ENCODE data around the gene LILRA6.
"Not testable (repeated sequence)": the region's sequence is repeated elsewhere in the genome, so short reads cannot be mapped to it uniquely, and the experiment has no call there.

LILRA6 gene

DNA sequence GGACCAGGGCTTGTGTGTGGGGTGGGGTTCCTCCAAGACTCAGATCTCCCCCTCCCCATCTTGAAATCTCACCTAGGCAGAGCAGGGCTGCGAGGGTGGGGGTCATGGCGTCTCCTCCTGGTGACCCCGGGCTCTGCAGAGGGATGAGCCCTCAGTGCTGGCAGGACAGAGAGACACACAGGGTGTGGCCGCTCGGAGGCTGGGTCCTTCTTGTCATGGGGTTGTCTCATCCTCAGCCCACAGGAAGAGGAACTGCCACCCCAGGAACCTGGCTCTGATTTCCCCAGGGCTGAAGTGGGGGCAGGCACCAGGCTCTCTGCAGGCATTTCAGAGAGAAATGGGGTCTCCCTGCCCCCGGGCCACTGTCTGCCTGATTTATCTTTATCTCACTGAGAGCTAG is at the start of gene LILRA6:
LILRA6 (minus strand) TSS at position 145 of the 400 bp plus-strand sequence.
- not testable (repeated sequence) for DNase-seq (ENCODE audit: extremely low read depth, low read depth)

DNA sequence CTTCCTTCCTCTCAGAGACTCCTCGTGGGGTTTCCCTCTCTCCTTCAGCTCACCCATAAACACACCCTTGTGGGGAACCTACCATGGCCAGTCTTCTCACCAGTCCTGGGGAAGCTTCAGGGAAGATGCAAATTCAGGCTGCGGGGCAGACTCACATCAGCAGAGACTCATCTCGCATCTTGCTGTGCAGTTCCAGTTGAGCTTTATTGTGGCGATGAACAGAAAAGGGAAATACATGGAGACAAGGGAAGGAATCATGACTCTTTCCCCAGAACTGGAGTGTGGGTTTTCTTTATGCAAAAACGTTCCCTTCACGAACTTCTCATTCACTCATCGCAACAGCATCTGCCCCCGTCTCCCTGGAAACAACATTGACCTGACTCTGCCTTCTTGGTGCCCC is 46.6 kb upstream of the LILRA6 start:
- DNase-seq (ENCODE audit: extremely low read depth, low read depth), result not testable (repeated sequence)

DNA sequence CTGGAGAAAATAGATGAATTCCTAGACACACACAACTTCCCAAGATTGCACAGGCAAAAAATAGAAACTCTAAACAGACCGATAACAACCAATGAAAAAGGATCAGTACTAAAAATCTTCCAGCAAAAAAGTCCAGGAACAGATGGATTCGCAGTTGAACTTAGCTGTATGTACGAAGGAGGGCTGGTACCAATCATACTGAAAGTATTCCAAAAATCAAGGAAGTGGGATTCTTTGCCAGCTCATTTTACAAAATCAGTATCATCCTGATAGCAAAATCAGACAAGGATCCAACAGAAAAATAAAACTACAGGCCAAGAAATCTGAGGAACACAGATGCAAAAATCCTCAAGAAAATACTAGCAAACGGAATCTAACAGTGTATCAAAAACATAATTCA is 44.9 kb upstream of the LILRA6 start:
- peak; percentile 2 for DNase-seq (ENCODE audit: extremely low read depth, low read depth)

DNA sequence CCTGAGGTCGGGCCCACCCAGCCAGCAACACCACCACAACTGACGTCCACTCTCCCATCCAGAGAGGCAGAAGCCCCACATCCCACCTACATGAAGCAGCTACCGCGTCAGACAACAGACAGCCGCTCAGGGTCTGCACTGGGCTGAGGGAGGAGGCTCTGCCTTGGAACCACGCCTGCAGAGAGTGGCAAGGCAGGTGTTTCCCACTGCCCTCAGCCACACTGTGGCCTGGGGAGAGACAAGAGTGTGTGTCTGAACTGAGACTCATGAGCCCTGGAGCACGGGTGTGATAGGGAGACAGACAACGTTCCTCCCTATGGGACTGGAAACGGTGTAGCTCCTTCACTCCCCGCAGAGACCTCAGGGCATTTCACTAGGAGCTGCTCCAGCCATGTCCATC is 43.7 kb upstream of the LILRA6 start:
- DNase-seq (ENCODE audit: extremely low read depth, low read depth), result not testable (repeated sequence)

More for the DNA sequence above, 44.9 kb upstream of the LILRA6 start:
- TF ChIP-seq, protein P1, sequence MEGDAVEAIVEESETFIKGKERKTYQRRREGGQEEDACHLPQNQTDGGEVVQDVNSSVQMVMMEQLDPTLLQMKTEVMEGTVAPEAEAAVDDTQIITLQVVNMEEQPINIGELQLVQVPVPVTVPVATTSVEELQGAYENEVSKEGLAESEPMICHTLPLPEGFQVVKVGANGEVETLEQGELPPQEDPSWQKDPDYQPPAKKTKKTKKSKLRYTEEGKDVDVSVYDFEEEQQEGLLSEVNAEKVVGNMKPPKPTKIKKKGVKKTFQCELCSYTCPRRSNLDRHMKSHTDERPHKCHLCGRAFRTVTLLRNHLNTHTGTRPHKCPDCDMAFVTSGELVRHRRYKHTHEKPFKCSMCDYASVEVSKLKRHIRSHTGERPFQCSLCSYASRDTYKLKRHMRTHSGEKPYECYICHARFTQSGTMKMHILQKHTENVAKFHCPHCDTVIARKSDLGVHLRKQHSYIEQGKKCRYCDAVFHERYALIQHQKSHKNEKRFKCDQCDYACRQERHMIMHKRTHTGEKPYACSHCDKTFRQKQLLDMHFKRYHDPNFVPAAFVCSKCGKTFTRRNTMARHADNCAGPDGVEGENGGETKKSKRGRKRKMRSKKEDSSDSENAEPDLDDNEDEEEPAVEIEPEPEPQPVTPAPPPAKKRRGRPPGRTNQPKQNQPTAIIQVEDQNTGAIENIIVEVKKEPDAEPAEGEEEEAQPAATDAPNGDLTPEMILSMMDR (IDR thresholded peaks at IDR 0.05; ENCODE audit: low read depth, low read length), result no peak

DNA sequence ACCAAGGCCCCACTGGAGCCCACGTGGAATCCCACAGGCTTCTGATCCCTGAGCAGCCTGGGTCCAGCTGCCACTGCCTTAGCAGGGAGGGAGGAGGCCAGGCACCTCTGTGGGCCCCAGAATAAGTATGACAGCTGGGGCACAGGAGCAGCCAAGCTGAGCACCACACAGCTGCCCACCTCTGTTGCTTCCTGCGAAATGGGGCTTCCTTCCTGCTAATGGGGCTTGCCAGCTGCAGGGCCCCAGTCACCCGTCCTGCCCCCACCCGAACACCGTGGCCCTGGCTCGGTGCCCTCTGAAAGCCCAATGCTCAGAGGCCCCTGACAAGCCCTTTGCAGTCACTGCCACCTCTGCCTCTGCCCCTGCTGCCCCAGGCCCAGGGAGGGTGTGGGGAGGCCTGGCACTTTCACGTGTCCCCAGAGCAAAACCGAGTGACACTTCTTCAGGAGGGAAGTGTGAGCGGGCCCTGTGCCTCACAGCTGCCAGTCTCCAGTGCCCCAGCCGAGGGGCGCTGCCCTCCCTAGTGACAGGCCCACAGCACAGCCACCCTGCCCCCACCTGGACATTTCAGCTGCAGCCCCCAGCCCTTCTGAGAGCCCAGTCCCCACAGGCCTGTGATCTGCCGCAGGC is 43.0 kb upstream of the LILRA6 start:
- DNase-seq (ENCODE audit: extremely low read depth, low read depth), result not testable (repeated sequence)

DNA sequence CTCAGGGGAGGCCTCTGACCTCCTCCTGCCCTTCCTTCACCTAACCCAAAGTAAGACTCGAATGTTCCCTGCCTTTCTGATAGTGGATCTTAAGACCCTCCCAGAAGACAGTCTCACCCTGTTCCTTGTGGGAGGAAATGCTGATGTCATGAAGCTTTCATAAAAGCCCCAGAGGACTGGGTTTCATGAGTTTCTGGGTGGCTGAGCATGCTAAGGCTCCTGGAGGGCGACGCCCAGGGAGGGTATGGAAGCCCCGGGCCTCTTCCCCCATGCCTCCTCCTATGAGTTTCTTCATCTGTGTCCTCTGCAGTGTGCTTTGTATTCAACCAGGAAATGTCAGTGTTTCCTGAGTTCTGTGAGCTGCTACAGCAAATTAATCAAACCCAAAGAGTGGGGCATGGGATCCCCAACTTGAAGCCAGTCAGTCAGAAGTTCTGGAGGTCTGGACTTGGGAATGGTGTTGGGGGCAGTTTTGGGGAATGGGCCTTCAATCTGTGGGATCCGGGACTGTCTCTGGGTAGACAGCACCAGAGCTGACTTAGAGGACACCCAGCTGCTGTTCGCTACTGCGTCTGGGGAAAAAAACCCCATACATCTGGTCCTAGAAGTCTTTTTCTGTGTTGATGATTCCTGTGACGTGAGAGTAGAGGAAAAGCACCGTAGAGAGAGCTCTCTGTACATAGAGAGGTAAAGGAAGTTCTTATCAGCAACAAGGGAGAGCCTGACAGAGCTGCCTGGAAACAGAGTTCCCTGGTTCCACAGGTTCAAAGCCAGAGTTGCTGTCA is 40.3 kb upstream of the LILRA6 start:
- TF ChIP-seq, protein P1 (IDR thresholded peaks at IDR 0.05; ENCODE audit: low read depth, low read length), result no peak
- DNase-seq (ENCODE audit: extremely low read depth, low read depth), result no peak

DNA sequence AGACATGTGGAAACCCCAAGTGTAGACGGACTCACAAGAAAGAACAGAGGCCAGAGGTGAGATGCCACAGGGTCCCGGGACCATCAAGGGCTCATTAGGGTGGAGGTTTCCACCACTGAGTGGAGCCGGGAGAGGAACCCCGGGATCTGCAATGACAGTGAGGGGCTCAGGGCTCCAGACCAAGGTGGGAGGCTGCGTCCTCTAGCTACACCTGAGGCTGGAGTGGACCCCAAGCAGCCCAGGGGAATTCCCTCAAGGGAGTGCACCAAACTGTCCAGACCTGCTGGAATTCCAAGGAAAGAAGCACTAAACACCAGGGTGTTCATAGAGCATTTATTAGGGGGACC is 39.1 kb upstream of the LILRA6 start:
- DNase-seq (ENCODE audit: extremely low read depth, low read depth), result not testable (repeated sequence)

DNA sequence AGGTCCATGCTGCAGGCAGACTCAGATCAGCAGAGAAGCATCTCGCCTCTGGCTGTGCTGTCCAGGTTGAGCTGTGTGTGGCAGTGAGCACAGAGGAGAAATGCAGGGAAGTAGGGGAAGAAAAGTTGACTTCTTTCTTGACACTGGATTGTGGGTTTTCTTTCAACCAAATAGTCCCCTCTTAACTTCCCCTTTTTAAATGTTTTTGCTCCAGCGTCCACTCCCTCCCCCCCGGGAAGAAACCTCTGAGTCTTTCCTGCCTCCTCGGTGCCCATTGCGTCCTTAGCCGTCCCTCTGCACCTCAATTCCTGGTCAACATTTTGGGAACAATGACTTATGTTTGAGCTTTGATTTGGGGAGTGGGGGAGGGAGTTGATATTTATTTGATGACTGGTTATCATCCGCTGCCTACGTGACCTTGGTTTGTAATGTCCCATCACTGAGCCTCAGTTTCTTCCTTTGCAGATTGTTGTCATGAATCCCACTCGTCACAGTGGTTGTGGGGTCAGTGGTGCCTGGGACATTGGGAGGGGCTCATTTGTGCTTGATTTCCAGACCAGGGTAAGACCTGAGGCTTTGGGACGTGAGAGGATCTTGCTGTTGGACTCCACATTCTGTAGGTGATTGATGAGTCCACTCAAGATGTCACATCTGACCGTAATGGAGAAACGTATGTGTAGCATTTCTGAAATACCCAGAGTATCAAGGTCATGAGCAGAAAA is 38.6 kb upstream of the LILRA6 start, which contains the start of gene LILRB2:
LILRB2 (minus strand) TSS at position 104 of the 722 bp plus-strand sequence. CDS start 614 bp downstream, outside the sequence.
- no peak for DNase-seq (ENCODE audit: extremely low read depth, low read depth)
- TF ChIP-seq, protein P1 (IDR thresholded peaks at IDR 0.05; ENCODE audit: low read depth, low read length), result no peak

DNA sequence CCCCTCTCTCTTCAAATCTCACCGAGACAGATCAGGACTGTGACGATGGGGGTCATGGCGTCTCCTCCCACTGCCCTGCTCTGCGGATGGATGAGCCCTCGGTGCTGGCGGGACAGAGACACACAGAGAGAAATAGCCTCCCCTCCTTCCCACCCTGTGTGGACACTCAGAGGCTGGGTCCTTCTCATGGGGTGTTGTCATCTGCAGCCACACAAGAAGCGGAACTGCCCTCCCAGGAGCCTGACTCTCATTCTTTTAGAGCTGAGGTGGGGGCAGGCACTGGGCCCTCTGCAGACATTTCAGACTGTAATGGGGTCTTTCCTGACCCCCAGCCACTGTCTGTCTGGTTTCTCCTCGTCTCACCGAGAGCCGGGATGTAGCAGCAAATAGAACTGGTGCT is 37.9 kb upstream of the LILRA6 start:
- DNase-seq (ENCODE audit: extremely low read depth, low read depth), result not testable (repeated sequence)

DNA sequence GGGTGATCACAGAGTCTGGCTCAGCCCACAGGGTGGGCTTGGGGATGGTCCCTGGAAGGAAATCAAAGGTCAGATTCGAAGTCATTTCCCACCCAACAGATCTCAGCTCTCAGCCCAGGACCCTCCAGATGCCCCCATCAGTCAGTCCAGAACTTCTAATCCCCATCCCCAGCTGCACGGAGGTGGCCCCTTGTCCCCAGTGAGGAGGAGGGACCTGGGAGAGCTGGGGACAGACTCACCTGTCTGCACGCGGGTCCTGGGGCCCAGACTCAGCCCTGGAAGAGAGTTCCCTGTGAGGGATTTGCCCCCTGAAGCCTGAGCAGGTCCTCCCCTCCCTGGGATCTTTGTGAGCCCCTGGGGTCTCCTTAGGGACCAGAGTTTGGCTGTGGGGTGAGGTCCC is 37.4 kb upstream of the LILRA6 start:
- DNase-seq (ENCODE audit: extremely low read depth, low read depth), result not testable (repeated sequence)

DNA sequence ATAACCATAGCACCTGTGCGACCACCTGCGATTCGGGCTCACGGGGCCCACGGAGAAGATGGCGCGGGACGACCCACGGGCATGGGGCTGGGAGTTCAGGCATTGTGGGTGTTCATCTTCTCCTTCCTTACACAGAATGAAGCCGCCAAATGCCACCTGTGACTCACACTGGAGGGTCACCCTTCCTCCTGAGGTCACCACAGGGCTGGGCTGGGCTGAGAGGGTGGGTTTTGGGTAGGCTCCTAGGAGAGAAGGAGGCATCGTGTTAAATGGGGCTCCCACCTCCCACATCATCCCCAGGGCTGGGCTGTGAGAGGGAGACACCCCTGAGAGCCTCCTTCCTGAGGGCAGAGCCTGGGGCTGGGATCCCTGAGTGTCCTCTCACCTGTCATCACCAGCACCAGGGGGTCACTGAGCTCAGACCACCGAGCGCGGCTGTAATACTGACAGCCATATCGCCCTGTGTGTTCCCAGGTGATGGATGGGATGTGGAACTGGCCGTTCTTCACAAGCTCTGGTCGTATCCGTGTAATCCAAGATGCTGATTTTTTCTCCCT is 36.9 kb upstream of the LILRA6 start:
- DNase-seq (ENCODE audit: extremely low read depth, low read depth), result no peak
- TF ChIP-seq, protein P1 (IDR thresholded peaks at IDR 0.05; ENCODE audit: low read depth, low read length), result no peak

DNA sequence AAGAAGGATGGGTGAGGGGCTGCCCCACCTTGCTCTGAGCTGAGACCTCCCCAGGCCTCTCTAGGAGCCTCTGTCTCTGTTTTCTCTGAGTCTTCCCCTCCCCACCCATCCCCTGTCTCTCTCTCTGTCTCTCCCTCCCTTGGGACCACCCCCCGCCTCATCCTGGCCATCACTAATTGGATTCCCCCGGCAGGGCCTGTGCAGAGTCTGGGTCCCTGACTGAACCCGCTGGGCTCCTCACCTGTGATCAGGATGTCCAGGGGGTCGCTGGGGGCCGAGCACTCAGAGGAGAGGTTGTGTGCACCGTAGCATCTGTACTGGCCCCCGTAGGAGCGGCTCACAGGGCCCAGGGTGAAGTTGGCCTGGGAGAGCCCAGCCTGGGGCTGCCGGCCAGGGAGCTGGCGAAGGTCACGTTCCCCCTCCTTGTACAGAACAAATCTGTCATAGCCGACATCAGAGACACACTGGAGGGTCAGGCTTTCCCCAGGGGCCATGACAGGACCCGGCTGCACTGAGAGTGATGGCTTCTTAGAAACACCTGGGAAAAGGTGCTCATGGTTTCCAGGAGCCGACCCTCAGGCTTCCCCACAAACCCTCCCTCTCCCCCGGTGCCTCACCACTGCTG is 36.1 kb upstream of the LILRA6 start:
- DNase-seq (ENCODE audit: extremely low read depth, low read depth), result not testable (repeated sequence)

DNA sequence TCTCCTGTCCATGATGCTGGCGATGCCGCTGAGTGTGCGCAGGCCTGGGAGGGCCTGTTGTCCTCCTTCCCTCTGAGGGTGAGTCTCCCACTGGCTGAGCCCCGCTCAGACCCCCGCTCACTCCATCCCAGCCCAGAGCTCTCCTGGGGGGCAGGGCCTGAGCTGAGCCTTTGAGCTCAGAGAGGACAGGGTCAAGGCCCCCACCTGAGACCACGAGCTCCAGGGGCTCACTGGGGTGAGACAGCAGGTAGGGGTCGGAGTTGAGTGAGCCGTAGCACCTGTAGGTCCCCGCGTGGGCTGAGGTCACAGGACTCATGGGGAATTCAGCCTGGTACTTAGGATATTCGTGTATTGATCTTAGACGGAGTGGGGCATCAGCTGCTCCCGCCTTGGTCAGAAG is 35.5 kb upstream of the LILRA6 start:
- not testable (repeated sequence) for DNase-seq (ENCODE audit: extremely low read depth, low read depth)

DNA sequence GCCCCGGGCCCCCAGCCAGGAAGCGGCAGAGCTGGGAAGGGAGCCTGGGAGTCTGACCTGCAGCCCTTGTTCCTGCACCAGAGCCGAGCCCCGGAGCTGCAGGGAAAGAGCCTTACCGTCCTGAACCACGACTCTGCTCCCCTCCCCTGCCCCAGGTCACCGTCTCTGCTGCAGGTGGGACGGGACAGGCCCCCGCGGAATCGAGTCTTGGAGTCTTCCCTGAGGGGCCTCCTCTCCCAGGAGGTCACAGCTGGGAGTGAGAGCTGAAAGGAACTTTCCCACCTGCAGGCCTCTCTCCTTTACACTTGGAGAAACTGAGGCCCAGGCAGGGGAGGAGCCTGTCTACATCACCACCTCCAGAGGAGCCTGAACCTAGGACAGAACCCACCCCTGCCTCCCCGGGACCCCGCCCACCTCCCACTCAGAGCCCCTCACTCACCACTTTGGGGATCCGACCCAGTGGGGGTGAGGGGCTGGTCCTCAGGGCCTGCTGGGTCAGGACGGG is 34.6 kb upstream of the LILRA6 start:
- not testable (repeated sequence) for DNase-seq (ENCODE audit: extremely low read depth, low read depth)
